Stimulated activated CD8-positive, alpha-beta memory T cell treated with anti-CD3 and anti-CD28 coated beads, Interleukin-15, amount 100 ng/mL, for 48 hours (primary cell): ENCODE data around the gene CHCHD1.
"Not testable (repeated sequence)": the region's sequence is repeated elsewhere in the genome, so short reads cannot be mapped to it uniquely, and the experiment has no call there.

Experiments
- DNase-seq, 2 donors: peaks; one replicate each; pipeline ENCODE4 v3.0.0-alpha.2; 2020; ENCODE audit warnings: low read depth in 2 of 2

The CHCHD1 gene

DNA sequence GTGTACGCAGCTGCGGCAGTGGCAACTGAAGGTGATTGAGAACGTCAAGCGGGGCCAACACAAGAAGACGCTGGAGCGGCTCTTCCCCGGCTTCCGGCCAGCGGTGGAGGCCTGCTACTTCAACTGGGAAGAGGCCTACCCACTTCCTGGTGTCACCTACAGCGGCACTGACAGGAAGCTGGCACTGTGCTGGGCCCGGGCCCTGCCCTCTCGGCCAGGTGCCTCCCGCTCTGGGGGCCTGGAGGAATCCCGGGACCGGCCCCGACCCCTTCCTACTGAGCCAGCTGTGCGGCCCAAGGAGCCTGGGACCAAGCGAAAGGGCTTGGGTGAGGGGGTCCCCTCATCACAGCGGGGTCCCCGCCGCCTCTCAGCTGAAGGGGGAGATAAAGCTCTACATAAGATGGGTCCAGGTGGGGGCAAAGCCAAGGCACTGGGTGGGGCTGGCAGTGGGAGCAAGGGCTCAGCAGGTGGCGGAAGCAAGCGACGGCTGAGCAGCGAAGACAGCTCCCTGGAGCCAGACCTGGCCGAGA, 10.1 kb downstream of the CHCHD1 start:
- DNase-seq: no peak

DNA sequence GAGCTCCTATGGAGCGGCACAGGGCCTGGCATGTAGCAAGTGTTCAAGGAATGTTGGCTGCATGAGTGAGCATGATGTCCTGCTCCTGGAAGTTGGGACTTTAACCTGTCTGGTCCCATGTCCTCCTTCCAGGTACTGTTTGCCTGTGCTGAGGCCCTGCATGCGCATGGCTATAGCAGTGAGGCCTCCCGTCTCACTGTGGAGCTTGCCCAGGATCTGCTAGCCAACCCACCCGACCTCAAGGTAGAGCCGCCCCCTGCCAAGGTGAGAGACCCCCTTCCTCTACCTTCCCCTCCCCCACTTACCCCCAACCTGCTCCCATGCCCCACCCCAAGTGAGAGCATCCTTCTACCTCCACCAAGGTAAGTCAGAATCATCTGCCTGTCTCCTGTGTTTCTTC, 11.6 kb downstream of the CHCHD1 start:
- no peak for DNase-seq

DNA sequence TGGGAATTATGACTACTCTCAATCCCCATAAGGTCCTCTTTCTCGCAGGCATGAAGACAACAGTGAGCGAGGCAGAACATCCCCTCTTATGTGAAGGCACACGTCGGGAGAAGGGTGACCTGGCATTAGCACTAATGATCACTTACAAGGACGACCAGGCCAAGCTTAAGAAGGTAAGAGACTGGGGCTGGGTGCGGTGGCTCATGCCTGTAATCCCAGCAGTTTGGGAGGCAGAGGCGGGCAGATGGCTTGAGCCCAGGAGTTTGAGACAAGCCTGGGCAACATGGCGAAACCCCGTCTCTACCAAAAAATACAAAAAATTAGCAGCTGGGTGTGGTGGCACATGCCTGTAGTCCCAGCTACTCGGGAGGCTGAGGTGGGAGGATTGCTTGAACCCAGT, 13.6 kb downstream of the CHCHD1 start:
- not testable (repeated sequence) for DNase-seq

DNA sequence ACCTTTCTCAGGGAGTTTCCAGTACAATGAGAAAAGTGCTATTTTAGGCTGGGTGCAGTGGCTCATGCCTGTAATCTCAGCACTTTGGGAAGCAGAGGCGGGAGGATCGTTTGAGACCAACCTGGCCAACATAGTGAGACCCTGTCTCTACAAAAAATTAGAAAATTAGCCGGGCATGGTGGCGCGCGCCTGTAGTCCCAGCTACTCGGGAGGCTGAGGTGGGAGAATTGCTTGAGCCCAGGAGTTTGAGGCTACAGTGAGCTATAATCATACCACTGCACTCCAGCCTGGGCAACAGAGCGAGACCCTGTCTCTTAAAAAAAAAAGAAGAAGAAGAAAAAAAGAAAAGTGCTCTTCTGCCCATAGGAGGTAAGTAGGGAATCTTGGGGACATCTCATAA, 14.2 kb downstream of the CHCHD1 start:
- DNase-seq: not testable (repeated sequence)

DNA sequence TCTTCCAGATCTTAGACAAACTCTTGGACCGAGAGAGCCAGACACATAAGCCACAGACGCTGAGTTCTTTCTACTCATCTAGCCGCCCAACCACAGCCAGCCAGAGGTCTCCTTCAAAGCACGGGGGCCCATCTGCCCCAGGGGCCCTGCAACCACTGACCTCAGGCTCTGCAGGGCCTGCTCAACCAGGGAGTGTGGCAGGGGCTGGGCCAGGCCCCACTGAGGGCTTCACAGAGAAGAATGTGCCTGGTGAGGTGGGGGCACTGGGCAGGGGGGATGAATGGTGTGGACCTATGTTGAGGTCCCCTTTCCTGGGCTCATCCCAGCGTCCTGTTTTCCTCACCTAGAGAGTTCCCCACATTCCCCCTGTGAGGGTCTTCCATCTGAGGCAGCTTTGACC, 14.9 kb downstream of the CHCHD1 start:
- DNase-seq: no peak

DNA sequence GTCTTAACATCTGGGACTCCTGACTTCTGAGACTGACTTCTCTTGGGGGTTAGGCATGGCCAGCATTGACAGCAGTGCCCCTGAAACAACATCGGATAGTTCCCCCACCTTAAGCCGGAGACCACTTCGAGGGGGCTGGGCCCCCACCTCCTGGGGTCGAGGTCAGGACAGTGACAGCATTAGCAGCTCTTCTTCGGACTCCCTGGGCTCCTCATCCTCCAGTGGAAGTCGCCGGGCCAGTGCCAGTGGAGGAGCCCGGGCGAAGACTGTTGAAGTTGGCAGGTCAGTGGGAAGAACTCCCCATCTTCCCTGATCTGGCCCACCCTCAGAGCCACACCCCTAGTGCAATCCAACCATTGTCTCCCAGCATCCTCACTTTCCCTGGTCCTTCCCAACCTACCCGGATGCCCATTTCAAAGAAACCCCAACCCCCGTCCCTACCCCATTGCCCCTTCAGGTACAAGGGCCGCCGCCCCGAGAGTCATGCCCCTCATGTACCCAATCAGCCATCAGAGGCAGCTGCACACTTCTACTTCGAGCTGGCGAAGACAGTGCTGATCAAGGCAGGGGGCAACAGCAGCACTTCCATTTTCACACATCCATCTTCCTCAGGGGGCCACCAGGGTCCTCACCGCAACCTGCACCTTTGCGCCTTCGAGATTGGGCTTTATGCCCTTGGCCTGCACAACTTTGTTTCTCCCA, 15.6 kb downstream of the CHCHD1 start:
- no peak for DNase-seq

DNA sequence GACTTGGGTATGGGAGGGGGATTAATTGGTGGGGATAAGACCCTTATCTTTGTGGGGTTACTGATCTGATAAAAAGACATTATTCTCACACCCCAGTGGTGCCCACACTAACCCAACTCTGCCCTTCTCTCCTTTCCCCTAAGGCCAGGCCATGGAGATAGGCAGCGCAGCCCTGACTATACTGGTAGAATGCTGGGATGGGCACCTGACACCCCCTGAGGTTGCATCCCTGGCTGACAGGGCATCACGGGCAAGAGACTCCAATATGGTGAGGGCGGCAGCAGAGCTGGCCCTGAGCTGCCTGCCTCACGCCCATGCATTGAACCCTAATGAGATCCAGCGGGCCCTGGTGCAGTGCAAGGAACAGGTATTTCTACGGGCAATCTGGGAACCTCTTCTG, 16.2 kb downstream of the CHCHD1 start:
- DNase-seq: no peak

DNA sequence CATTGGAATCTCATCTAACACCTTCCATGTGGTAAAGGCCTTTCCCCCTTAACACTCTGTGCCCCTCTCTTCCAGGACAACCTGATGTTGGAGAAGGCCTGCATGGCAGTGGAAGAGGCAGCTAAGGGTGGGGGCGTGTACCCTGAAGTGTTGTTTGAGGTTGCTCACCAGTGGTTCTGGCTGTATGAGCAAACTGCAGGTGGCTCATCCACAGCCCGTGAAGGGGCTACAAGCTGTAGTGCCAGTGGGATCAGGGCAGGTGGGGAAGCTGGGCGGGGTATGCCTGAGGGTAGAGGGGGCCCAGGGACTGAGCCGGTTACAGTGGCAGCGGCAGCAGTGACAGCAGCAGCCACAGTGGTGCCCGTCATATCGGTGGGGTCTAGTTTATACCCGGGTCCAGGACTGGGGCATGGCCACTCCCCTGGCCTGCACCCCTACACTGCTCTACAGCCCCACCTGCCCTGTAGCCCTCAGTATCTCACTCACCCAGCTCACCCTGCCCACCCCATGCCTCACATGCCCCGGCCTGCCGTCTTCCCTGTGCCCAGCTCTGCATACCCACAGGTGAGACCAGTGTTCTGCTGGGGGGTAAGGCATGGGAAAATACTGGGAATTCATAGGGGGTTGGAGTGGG, 17.2 kb downstream of the CHCHD1 start:
- no peak for DNase-seq

DNA sequence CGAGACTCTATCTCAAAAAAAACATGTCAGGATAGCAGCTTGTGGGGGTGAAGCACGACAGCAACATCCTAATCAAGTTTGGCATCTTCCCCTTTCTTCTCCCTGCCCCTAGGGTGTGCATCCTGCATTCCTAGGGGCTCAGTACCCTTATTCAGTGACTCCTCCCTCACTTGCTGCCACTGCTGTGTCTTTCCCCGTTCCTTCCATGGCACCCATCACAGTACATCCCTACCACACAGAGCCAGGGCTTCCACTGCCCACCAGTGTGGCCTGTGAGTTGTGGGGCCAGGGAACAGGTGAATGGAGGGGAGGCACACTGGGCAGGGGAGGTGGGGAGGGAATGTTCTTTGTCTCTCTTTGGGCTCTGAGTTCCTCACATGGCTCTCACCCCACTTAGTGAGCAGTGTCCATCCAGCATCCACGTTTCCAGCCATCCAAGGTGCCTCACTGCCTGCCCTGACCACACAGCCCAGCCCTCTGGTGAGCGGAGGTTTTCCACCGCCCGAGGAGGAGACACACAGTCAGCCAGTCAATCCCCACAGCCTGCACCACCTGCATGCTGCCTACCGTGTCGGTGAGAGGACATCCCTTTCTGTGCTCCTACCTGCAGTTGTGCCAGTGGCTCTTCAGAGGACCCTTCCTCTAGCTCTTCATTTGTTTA, 18.2 kb downstream of the CHCHD1 start:
- no peak for DNase-seq

DNA sequence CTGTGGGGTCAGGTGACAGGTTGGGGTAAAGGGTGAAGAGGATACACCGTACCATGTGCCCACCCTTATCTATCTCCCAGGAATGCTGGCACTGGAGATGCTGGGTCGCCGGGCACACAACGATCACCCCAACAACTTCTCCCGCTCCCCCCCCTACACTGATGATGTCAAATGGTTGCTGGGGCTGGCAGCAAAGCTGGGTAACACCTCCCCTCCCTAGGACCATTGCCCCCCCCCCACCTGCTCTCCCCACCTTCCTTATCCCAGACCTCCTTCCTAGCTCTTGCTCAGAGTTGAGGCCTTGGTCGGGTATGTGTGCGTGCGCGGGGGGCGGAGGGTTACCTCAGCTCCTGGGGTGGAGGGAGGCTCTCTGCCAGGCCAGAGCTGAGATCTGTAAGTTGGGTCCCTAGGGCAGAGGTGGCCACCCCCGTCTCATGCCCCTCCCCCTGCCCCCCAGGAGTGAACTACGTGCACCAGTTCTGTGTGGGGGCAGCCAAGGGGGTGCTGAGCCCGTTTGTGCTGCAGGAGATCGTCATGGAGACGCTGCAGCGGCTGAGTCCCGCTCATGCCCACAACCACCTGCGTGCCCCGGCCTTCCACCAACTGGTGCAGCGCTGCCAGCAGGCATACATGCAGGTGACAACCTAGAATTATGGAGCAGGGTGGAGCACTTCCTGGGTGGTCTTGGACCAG, 18.9 kb downstream of the CHCHD1 start:
- no peak for DNase-seq

DNA sequence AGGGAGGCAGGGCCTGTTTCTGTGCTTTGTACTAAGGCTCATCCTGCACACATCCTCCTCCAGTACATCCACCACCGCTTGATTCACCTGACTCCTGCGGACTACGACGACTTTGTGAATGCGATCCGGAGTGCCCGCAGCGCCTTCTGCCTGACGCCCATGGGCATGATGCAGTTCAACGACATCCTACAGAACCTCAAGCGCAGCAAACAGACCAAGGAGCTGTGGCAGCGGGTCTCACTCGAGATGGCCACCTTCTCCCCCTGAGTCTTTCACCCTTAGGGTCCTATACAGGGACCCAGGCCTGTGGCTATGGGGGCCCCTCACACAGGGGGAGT, 19.4 kb downstream of the CHCHD1 start:
- DNase-seq: no peak

DNA sequence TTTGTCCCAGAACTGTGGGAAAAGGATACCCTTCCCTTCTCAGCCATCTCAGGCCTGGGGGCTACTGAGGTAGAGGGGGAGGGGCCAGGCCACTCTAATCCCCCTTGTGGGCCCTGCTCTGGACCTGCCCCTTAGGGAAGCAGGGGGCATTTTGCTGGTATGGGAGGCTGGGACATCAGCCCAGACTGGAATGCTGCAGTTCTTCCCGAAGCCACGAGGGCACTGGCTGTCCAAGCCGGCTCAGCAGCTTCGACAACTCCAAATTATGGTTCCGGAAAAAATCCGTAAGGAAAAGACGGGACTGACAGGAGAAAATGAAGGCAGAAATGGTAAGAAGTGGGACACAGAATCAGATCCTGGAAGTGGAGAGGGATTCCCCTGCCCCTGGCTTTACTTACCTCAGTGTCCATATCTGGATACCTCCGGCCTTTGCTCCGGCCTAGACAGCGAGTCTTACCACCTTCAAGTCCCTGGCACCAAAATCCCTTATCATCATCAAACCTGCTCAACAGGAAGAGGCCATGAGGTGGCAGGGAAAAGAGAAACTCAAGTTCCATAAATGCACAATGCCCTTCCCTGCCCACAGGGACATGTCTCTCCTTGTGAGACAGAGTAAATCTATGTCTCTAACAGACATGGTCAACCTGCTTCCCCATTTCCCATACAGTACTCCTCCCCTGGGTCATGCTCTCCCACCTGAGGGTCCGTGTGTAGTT, 20.6 kb downstream of the CHCHD1 start:
- no peak for DNase-seq

DNA sequence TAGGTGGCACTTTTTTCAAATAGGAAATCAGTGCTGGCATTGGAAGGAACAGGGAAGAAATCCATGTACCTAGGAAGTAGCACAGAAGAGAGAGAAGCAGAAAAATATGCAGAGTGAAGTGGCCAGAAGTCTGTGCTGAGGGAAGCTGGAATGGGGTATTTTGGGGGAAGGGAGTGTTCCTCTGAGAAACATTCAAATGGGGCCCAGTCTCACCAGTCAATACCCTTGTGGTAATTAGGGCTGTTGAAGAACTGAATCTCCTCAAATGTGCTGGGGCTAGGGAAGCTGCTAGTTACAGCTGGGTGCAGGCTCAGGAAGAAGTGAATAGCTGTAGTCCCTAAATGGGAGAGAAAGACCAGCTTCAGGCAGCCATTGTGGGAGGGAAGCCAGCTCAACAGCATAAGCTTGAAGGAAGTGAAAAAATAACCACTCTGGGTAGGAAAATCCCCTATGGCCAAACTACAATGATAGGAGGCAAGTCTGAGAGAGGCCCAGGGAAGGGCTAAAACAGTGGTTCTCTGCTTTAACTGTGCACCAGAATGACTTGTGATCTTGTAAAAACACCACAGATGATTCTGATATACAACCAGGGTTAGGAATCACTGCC, 21.9 kb downstream of the CHCHD1 start:
- DNase-seq: no peak

DNA sequence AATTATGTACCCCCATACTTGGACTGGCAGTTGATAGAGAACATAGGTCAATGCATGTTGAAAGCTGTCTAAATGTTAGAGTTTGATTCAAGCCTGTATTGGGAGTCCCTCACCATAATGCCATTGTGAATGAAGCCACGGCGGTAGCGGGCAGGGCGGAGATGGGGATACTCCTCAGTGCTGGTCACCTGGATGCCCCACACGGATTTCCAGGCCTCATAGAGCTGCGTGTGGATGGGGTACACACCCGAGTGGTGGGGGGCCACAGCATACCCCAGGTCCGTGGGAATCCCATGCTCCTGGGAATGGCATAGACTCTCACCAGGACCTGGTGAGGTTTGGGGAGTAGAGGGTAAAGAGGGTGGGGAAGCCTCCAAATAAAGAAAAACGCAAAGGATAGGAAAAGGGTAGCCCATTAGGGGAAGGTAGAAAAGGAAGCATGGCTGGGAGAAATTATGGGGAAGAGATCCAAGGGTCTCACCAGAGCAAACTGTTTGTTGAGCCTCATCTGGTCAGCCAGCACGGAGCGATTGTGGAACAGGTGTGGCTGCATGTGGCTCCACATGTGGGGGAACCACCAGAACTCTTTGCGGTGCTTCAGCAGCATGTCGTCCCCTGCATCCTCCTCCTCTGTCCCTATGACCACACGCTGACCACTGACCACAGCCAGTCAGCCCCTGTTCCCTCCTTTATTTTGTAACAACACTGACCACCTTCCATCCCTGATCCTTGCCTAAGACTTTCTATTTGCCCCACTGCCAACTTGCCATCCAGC, 24.5 kb downstream of the CHCHD1 start:
- no peak for DNase-seq

DNA sequence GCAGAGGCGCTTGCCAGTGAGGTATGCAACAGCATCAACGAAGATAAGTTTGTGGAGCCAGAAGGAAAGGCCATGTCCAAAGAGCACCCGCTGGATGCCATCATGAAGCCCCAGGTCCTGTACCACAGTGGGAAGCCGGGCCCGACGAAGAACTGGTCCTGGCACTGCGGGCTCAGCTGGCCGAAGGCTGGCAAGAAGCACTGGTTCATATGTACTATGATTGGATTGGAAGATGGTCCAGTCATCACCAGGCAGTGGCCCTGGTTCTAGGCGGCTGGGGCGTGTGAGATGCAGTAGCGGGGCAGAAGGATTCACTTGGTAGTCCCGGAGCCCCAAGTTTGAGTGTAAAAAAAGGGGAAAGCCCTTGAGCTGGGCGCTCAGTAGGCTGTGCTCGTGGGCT, 25.6 kb downstream of the CHCHD1 start:
- DNase-seq: no peak

DNA sequence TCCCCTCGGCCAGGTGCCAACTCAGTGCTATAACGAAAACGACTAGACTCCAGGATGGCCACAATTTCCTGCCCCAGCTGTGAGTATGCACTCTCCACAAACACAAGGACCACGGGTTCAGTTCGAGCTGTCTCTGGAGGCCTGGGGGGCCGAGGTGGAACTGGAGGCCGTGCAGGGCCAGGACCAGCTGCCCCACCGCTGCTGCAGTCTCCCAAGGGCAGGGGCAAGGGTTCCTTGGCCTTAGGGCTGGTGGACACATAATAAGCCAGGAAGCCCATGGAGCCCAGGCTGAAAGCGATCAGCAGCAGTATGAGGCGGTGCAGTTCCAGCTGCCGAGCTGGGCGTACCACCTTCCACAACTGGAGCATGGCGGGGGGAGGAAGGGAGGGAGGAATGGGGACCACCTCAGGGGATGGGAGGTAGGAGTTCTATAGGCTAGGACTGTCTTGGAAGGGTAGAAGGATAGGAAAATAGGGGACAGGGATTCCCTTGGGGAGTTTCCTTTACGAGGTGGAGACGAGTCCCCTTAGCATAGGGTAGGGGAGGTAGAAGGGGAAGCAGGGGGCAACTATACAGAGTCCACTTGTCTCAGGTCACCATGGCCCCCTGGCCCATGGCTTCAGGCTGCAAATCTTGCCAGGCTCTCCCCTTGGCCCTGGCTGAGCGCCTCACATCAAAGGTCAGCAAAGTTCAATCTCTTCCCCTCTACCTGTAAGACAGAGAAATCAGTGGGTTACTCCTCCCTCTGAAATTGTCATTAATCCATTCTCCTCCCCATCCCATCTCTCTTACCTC, 26.4 kb downstream of the CHCHD1 start:
- no peak for DNase-seq

DNA sequence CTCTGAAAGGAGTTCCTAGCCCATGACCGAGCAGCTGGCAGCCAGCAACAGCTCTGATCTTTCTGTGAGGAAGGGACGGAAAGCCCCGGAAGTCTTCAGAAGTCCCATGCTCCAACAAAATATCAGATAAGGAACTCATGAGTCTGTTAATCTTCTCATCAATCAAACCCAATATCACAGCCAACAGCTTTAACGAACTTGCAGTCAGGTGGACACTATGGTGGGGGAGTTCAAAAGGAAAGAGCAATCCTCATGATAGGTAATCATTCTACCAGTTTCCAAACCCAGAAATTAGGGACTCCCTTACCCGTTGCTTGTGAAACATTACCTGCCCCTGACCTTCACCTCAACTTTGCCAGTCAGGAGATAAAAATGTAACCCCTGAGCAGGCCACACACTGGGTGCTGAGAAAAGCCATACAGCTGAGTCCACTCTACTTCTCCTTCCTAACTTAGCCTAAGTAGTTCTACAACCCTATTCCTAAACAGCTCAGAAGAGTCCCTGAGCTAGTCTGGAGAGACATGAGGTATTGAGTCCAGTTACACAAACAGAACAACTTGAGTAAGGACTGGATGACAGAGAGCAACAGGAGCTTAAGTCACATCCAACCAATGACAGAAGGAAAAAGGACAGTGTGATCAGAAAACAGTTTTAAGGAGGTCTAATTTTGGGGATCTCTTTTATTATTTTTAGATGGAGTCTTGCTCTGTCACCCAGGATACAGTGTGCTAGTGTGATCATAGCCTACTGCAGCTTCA, 27.4 kb downstream of the CHCHD1 start:
- no peak for DNase-seq

DNA sequence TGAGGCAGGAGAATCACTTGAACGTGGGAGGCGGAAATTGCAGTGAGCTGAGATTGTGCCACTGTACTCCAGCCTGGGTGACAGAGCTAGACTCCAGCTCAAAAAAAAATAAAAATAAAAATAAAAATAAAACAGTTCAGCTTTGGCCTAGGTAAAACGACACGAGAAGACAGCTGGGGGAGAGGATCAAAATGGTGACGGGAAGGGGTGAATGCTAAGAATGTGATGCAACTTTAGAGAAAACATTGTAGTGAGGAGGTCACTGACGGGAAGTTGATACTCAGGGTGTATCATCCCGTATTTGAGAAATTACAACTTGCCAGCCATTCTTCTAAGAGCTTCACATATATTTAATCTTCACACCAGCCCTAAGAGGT, 28.5 kb downstream of the CHCHD1 start:
- no peak for DNase-seq
